Stimulated activated naive CD8-positive, alpha-beta T cell treated with anti-CD3 and anti-CD28 coated beads, Interleukin-15, Interleukin-2, amounts not matched to agents 100 ng/mL and 50 ng/mL, for 24 hours (primary cell): ENCODE measurements around the gene USH1G.

Experiments used
- H3K27ac Mint-ChIP-seq: one replicate; pipeline ENCODE4 v1.8.0; 2021; ENCODE audit warnings: mild to moderate bottlenecking, mixed read lengths
- H3K27me3 Mint-ChIP-seq: one replicate; pipeline ENCODE4 v1.8.0; 2021; ENCODE audit warnings: mixed read lengths
- H3K36me3 Mint-ChIP-seq: one replicate; pipeline ENCODE4 v1.8.0; 2021; ENCODE audit warnings: low read depth, mixed read lengths
- H3K4me1 Mint-ChIP-seq: one replicate; pipeline ENCODE4 v1.8.0; 2021; ENCODE audit warnings: low read depth, mixed read lengths
- H3K4me3 Mint-ChIP-seq: one replicate; pipeline ENCODE4 v1.8.0; 2021; ENCODE audit warnings: mild to moderate bottlenecking, mixed read lengths
- H3K9me3 Mint-ChIP-seq: one replicate; pipeline ENCODE4 v1.8.0; 2021; ENCODE audit warnings: mixed read lengths

Gene USH1G

GRCh38 chr17:74959826-74960515 is 36.9 kb upstream of the USH1G start:
- Mint-ChIP-seq H3K9me3 (no peaks in the 10 kb centered on the region), H3K36me3 (no peaks in the 10 kb centered on the region)

GRCh38 chr17:74957935-74958740 is 35.1 kb upstream of the USH1G start:
- no peak overlapping the region for H3K27ac Mint-ChIP-seq

More at GRCh38 chr17:74959826-74960515, 36.9 kb upstream of the USH1G start:
- Mint-ChIP-seq H3K4me3 (no peak overlapping the region), H3K27me3 (no peaks in the 10 kb centered on the region), H3K4me1 (peaks cover 7% of the 10 kb centered on the region), H3K27ac (no peak overlapping the region)

DNA sequence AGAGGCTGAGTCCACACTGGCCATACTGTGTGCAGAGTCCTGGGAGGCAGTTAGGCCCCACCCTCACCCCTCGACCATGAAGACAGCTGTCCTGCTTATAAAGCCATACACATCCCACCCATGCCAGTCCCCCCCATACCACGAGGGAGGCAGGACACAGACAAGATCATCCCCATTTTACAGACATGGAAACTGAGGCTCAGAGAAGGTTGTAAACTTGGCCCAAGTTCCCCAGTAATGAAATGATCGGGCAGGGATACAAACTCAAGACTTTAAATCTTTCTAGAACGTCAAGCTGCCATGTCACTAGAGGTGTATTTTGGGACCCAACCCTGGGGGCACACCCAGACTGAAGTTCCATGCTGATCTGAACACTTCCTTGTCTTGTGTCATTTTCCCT is 33.0 kb upstream of the USH1G start:
- no peak overlapping the region for H3K4me3 Mint-ChIP-seq
- no peaks in the 10 kb centered on the region for H3K27me3 Mint-ChIP-seq
- H3K27ac Mint-ChIP-seq: no peak overlapping the region
- H3K4me1 Mint-ChIP-seq: peaks cover 3% of the 10 kb centered on the region
- H3K36me3 Mint-ChIP-seq: no peaks in the 10 kb centered on the region
- no peaks in the 10 kb centered on the region for H3K9me3 Mint-ChIP-seq

More at GRCh38 chr17:74957935-74958740, 35.1 kb upstream of the USH1G start:
- no peaks in the 10 kb centered on the region for H3K27me3 Mint-ChIP-seq
- H3K4me1 Mint-ChIP-seq: peaks cover 7% of the 10 kb centered on the region
- H3K36me3 Mint-ChIP-seq: no peaks in the 10 kb centered on the region
- H3K4me3 Mint-ChIP-seq: no peak overlapping the region
- H3K9me3 Mint-ChIP-seq: no peaks in the 10 kb centered on the region

- Mint-ChIP-seq H3K27ac (no peak overlapping the region), H3K4me3 (no peak overlapping the region)
These were observed 31.8 kb upstream of the USH1G start for GRCh38 chr17:74954665-74955421.

DNA sequence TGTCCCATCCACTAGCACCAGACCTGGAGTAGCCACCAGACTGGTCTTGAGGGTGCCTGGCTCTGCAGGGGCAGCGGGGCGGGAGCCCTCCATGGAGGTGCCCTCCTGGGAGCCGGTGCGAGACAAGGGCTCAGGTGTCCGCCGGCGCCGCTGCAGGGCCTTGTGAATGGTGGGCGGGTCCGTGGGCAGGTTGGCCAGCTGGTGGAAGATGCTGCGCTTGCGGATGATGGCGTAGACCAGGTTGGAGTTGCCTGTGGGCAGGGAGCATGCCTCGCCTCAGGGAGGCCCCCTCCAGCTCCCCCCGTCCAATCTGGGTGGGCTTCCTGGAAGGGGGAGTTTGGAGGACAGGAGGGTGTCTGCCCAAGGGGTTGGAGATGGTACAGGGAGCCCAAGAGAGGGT is 31.1 kb upstream of the USH1G start:
- Mint-ChIP-seq H3K27ac (no peak overlapping the region), H3K9me3 (no peaks in the 10 kb centered on the region), H3K4me1 (no peaks in the 10 kb centered on the region), H3K36me3 (no peaks in the 10 kb centered on the region), H3K27me3 (no peaks in the 10 kb centered on the region), H3K4me3 (no peak overlapping the region)

More at GRCh38 chr17:74954665-74955421, 31.8 kb upstream of the USH1G start:
- Mint-ChIP-seq H3K4me1 (no peaks in the 10 kb centered on the region), H3K27me3 (no peaks in the 10 kb centered on the region), H3K9me3 (no peaks in the 10 kb centered on the region), H3K36me3 (no peaks in the 10 kb centered on the region)

DNA sequence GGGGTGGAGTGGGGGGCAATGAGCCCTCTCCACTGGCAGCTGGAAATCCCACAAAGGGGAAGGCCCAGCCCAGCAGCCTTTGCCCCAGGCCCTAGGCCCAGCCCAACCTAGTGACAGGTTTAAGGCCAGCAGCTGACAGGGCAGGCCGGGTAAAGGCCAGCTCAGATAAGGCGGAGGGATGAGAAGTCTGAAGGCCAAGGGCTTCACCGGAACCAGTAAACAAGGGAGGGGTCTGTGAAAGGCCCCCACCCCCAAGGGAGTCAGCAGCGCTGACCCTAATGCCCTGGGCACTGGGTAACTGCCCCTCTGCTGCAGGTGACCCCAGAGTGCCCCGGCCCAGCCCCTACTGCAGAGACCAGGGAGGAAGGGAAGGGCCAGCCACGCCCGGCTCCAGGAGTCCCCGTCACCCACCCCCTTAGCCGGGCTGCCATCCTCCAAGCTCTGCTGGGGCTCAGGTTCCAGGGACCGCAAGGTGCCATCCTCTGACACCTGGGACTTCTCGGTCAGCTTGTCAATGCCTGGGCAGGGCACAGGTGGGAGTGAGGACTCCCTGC is 30.2 kb upstream of the USH1G start:
- Mint-ChIP-seq H3K9me3 (no peaks in the 10 kb centered on the region), H3K4me1 (no peaks in the 10 kb centered on the region), H3K27me3 (no peaks in the 10 kb centered on the region), H3K4me3 (no peak overlapping the region), H3K27ac (no peak overlapping the region), H3K36me3 (no peaks in the 10 kb centered on the region)

DNA sequence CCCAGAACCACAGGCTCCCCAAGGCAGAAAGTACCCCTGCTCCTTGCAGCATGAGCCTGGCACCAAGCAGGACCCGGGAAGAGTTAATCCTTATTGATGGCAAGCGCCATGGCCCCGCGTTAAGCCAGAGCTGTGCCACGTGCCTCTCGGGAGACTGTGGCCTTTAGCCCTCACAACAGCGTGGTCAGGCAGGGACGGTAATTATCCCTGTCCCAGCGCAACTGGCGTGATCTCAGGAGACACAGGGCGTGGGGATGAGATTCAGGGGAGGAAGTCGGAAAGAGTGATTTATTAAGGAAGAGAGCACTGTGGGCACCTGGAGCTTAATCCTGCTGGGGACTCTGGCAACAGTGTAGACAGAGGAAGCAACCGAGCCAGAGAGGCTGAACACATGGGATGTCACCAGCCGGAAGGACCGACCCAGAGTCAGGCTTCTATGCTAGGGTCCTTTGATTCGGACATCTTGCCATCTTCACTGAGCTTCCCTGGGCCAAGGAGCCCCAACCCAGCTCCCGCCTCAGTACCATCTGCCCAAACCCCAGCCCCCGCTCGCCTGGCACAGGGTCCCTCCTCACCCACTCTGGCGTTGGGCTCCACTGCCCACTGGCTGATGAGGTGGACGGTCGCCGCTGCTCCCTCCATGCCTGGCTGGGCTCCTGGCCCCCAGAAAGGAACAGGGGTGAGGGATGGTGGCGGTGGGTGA is 29.5 kb upstream of the USH1G start:
- Mint-ChIP-seq H3K4me3 (no peak overlapping the region), H3K4me1 (no peaks in the 10 kb centered on the region), H3K36me3 (no peaks in the 10 kb centered on the region)

GRCh38 chr17:74951680-74952421 is 28.8 kb upstream of the USH1G start:
- Mint-ChIP-seq H3K27ac (no peak overlapping the region), H3K4me1 (no peaks in the 10 kb centered on the region), H3K27me3 (no peaks in the 10 kb centered on the region), H3K4me3 (no peak overlapping the region), H3K36me3 (no peaks in the 10 kb centered on the region), H3K9me3 (no peaks in the 10 kb centered on the region)

More for the DNA sequence above, 29.5 kb upstream of the USH1G start:
- no peaks in the 10 kb centered on the region for H3K9me3 Mint-ChIP-seq
- H3K27me3 Mint-ChIP-seq: no peaks in the 10 kb centered on the region
- H3K27ac Mint-ChIP-seq: no peak overlapping the region

GRCh38 chr17:74951065-74951464 is 28.0 kb upstream of the USH1G start:
- Mint-ChIP-seq H3K4me1 (no peaks in the 10 kb centered on the region), H3K4me3 (no peak overlapping the region), H3K36me3 (no peaks in the 10 kb centered on the region), H3K9me3 (no peaks in the 10 kb centered on the region), H3K27me3 (no peaks in the 10 kb centered on the region), H3K27ac (no peak overlapping the region)

DNA sequence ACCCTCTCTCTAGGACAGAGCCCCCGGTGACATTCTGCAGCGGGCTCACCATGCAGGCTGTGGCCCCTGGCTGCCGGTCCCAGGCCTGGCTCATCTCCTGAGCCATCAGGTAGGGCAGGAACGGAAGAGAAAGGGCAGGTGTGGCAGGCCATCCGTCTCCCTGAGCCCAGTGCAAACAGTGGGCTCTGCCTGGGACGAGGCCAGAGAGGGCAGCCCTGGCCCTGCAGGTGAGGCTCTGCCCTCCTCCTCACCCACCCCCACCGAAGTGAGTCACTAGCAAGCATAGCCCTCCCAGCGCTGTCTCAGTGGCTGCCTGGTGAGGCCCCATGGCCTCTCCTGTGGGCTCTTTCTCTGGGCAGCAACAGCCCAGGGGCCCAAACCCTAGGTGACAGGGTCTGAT is 27.2 kb upstream of the USH1G start:
- H3K36me3 Mint-ChIP-seq: no peaks in the 10 kb centered on the region
- H3K27me3 Mint-ChIP-seq: peaks cover 2% of the 10 kb centered on the region
- no peak overlapping the region for H3K4me3 Mint-ChIP-seq
- no peak overlapping the region for H3K27ac Mint-ChIP-seq
- H3K4me1 Mint-ChIP-seq: no peaks in the 10 kb centered on the region
- H3K9me3 Mint-ChIP-seq: no peaks in the 10 kb centered on the region

- Mint-ChIP-seq H3K27me3 (peaks cover 5% of the 10 kb centered on the region), H3K4me3 (no peak overlapping the region), H3K4me1 (no peaks in the 10 kb centered on the region), H3K36me3 (no peaks in the 10 kb centered on the region), H3K9me3 (no peaks in the 10 kb centered on the region), H3K27ac (no peak overlapping the region)
These were observed 26.5 kb upstream of the USH1G start for GRCh38 chr17:74949455-74950115.

- Mint-ChIP-seq H3K9me3 (no peaks in the 10 kb centered on the region), H3K27ac (no peak overlapping the region), H3K4me1 (no peaks in the 10 kb centered on the region), H3K27me3 (peaks cover 5% of the 10 kb centered on the region), H3K4me3 (no peak overlapping the region), H3K36me3 (no peaks in the 10 kb centered on the region)
These were observed 24.1 kb upstream of the USH1G start for GRCh38 chr17:74947041-74947754.

- H3K36me3 Mint-ChIP-seq: no peaks in the 10 kb centered on the region
- H3K4me3 Mint-ChIP-seq: no peak overlapping the region
- no peak overlapping the region for H3K27ac Mint-ChIP-seq
- no peaks in the 10 kb centered on the region for H3K4me1 Mint-ChIP-seq
- H3K27me3 Mint-ChIP-seq: peaks cover 9% of the 10 kb centered on the region
- H3K9me3 Mint-ChIP-seq: no peaks in the 10 kb centered on the region
These were observed 23.6 kb upstream of the USH1G start for GRCh38 chr17:74946641-74947040.
